Right kidney (tissue), 9 donors: Measurements from ENCODE around the gene SART3.

Experiments
- DNase-seq: peaks from one replicate; pipeline ENCODE4 v3.0.0-alpha.2; 2016
- long read RNA-seq, 8 donors: transcript quantifications; one replicate each; lab custom pipeline, GENCODE V29; 2026

Gene SART3
- long read RNA-seq, donor 1, full-length matches to known transcripts: 4 of 4 reads
- long read RNA-seq, donor 1, partial matches to known transcripts: 0 of 4 reads
- long read RNA-seq, donor 1, other reads (novel, unspliced or antisense): 0 of 4 reads
- long read RNA-seq, donor 2, partial matches to known transcripts: 5 of 6 reads
- long read RNA-seq, donor 2, other reads (novel, unspliced or antisense): 0 of 6 reads
- long read RNA-seq, donor 3: 0 reads
- long read RNA-seq, donor 4, partial matches to known transcripts: 0 of 2 reads
- long read RNA-seq, donor 4, other reads (novel, unspliced or antisense): 0 of 2 reads
- long read RNA-seq, donor 5, full-length matches to known transcripts: 5 of 5 reads
- long read RNA-seq, donor 5, partial matches to known transcripts: 0 of 5 reads
- long read RNA-seq, donor 5, other reads (novel, unspliced or antisense): 0 of 5 reads
- long read RNA-seq, donor 6, partial matches to known transcripts: 0 of 3 reads
- long read RNA-seq, donor 6, other reads (novel, unspliced or antisense): 0 of 3 reads
- long read RNA-seq, donor 7, full-length matches to known transcripts: 3 of 3 reads
- long read RNA-seq, donor 7, partial matches to known transcripts: 0 of 3 reads
- long read RNA-seq, donor 7, other reads (novel, unspliced or antisense): 0 of 3 reads
- long read RNA-seq, donor 8, full-length matches to known transcripts: 4 of 13 reads
- long read RNA-seq, donor 8, partial matches to known transcripts: 9 of 13 reads
- long read RNA-seq, donor 8, other reads (novel, unspliced or antisense): 0 of 13 reads

GRCh38 chr12:108560752-108561719 lies at the start of gene SART3:
SART3 (minus strand) TSS chr12:108561173; CDS start chr12:108561154, 19 bp downstream.
- DNase-seq: peak; percentile 100

- no peak for DNase-seq
These were observed 49.4 kb upstream of the SART3 start for GRCh38 chr12:108610336-108610815.

GRCh38 chr12:108609537-108610335 lies 48.8 kb upstream of the SART3 start:
- DNase-seq: peak; percentile 54

- DNase-seq: no peak
These were observed 47.6 kb upstream of the SART3 start for GRCh38 chr12:108608616-108609015.

- no peak for DNase-seq
These were observed 47.1 kb upstream of the SART3 start for GRCh38 chr12:108607981-108608600.

- DNase-seq: no peak
These were observed 45.5 kb upstream of the SART3 start for GRCh38 chr12:108606492-108606891.

GRCh38 chr12:108605690-108606406 lies 44.9 kb upstream of the SART3 start:
- DNase-seq: no peak

GRCh38 chr12:108605000-108605689 lies 44.2 kb upstream of the SART3 start:
- DNase-seq: no peak

- no peak for DNase-seq
These were observed 43.4 kb upstream of the SART3 start for GRCh38 chr12:108604208-108604941.

GRCh38 chr12:108603743-108604142 lies 42.8 kb upstream of the SART3 start:
- no peak for DNase-seq

- DNase-seq: no peak
These were observed 42.2 kb upstream of the SART3 start for GRCh38 chr12:108602976-108603704.

- DNase-seq: no peak
These were observed 41.3 kb upstream of the SART3 start for GRCh38 chr12:108602209-108602705.

GRCh38 chr12:108600702-108601007 lies 39.7 kb upstream of the SART3 start:
- DNase-seq: no peak

- no peak for DNase-seq
These were observed 39.2 kb upstream of the SART3 start for GRCh38 chr12:108599948-108600701.

- DNase-seq: no peak
These were observed 38.6 kb upstream of the SART3 start for GRCh38 chr12:108599541-108599940.

GRCh38 chr12:108598553-108599250 lies 37.7 kb upstream of the SART3 start:
- DNase-seq: no peak
